Measurements from ENCODE around the gene POGLUT3. TPM values are rescaled to one million over a fixed set of nuclear protein-coding genes. Genes with fewer than 3 reads are reported as not detected.
A peak's percentile ranks its signal among the peaks of the same experiment; 100 is the strongest.

Gene POGLUT3
- 8.5 and 37.2 TPM in 2 replicates for total RNA-seq

GRCh38 chr11:108498046-108498815 is at the start of gene POGLUT3:
TSS of gene POGLUT3 (minus strand) at chr11:108498384. CDS start at chr11:108498366, 18 bp downstream.
- peak; percentile 62 for DNase-seq

GRCh38 chr11:108545909-108546501 is 47.8 kb upstream of the POGLUT3 start:
- DNase-seq, result no peak

GRCh38 chr11:108543316-108543964 is 45.3 kb upstream of the POGLUT3 start:
- no peak for DNase-seq

DNA sequence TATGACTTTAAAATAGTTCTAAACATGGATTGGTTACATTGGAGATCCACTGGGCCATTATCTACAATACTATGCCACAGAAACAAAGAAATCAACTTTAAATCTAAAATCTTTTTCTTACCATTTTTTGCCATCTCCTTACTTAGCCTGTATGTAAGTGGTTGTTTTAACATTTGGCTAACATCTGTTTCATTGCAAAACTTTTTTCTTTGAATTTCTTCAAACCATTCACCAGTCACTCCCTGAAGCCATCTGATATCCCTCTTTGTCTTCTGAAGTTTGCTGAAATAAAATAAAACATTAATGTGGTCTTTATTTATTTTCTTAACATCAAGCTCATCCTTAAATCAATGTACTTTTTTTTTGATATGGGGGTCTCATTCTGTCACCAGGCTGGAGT is 43.3 kb upstream of the POGLUT3 start:
- DNase-seq, result no peak

DNA sequence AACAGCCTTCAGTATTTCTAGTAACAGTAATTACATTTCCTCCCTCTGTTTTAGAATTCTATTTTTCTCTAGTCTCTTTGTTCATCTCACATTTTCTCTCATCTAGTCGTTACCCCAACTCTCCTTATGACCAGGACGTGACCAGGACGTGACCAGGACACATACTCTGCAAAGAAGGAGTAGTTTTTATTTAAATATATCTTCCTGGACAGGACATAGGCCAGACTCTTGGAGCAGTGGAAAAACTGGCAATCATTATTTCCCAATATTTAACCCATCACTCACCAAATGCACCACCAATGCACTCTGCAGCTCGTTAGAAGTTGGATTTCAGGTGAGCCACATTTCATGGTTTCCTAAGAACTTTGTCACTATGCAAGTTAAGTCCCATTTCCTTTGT is 40.3 kb upstream of the POGLUT3 start:
- no peak for DNase-seq

DNA sequence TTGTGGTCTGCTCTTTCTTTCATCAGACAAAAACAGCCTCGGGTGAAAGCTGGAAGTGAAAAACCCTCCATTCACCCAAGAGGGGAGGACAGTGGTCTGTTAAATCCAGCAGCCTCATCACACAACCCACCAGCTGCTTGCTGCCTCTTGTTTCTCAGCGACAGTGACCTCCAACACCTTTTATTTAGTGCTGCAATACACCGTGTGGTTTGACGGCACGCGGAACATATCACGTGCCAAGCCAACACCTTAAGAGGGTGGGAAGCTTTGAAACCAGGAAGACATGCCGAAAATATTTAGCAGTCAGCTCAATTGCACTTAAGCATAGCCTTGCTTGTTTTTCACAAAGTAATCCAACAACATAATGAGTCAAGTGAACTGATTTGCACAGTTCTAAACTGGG is 39.8 kb upstream of the POGLUT3 start:
- DNase-seq, result no peak

DNA sequence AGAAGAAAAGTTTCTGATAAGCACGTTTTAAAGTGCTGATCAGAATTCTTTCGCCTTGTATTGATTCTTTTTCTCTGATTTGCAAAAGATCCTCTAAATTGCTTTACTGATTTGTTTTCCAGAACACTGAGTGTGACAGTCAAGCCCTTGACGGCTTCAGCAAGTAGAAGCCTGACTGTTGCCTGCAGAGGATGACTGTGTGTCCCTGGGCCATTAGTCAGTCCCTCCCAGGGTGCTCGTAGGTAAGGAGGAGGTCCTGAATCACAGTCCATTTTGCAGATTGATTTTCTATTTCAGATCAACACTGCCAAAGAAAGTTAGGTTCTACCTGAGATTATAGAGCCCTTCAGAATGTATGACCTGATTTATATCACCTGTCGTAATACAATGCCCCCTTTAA is 38.6 kb upstream of the POGLUT3 start:
- DNase-seq, result no peak

- DNase-seq, result no peak
These were observed 37.3 kb upstream of the POGLUT3 start for GRCh38 chr11:108535384-108535955.

DNA sequence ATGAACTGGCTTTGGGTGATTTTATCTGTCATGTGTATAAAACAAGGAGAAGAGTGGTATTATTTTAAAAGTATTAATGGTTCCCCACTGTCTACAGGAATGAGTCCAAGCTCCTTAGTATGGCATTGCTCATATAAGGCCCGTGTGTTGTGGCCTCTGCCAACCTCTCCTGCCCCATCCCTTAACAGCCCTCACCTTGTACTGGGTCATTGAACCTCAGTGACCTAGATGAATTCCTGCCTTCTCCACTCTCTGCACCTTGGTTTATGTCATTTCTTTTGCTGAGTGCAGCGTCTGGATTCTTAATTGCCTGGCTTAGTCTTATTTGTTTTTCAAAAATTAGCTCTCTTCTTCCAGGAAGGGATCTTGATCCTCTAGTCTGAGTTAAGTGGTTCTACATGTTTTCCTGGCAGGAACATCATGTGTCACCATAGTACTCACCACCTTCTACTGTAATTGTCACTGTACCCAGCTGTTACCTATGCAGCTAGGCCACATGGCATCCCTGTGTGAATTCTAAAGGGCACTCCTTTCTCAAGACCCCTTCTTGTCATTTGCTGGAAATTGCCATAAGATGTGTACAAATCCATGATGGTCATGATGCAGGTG is 36.2 kb upstream of the POGLUT3 start:
- DNase-seq, result no peak

DNA sequence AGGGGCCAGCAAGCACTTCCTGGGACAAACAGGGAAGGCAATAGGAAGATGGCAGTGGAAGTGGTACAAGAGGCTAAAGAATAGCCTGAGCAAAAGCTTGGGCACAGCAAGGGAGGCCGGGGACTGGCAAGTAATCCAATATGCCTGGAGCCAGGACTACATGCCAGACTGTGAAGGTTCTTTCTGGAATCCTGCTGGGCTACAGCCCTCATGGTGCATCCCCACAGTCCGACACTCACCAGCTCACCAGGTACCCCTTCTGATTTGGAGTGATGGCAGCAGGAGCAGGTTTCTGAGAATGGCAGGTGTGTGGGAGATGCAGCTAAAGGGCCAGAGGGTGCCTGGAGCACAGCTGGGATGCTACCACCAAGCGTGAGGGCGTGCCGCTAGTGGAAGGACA is 32.2 kb upstream of the POGLUT3 start:
- no peak for DNase-seq

DNA sequence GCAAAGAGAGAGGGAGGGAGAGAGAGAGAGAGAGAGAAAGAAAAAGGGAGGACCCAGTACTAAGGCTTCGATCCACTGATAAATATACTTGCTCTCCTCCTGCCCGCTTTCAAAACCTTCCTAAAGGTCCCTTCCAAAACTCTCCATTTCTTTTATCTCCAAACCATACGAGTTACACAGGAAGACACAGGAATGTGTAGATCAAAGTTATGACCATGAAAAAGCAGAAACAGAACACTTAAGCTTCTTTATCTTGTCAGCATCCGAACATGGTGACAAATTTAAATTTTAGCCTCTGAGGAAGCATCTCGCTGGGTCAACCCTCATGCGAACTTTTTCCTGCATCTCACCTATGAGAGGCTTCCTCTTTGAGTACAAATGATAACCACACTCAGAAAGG is 29.2 kb upstream of the POGLUT3 start:
- DNase-seq, result no peak

GRCh38 chr11:108525161-108525560 is 27.0 kb upstream of the POGLUT3 start:
- DNase-seq, result no peak

- DNase-seq, result no peak
These were observed 26.2 kb upstream of the POGLUT3 start for GRCh38 chr11:108524422-108524821.

DNA sequence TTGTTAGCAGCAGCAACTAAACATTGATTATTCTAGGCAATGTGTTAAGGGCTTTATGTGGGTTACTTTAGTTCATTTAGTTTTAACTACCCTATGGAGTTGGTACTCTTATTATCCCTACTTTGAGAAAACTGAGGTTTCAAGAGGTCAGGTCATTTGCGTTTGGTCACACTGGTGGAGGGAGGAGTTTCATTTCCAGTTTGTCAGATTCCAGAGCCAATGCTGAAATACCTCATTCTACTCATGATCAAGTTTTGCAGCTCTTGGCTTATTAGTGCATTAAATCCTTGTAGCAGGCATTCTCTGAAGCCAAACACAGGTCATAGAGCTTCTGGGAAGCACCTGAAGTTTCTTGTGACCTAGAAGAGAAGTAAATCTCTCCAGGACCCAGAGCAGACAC is 24.1 kb upstream of the POGLUT3 start:
- no peak for DNase-seq

- DNase-seq, result no peak
These were observed 20.4 kb upstream of the POGLUT3 start for GRCh38 chr11:108518581-108518980.

DNA sequence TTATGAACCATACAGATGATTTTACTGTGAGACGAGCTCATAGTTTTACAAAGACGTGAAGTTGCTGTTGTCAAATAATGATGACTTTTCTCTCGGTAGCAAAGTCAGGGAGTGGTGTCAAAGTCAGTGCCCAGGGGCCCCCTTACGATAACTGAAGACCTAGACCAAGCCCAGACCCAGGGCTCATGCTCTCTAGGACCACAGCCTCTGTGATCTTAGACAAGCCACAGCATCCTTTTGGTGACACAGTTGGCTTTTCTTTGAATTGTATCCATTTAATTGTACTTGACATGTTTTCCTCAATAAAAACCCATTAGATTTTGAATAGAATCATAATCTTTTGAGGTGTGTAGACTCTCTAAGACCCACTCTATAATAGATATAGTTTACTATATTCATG is 17.9 kb upstream of the POGLUT3 start:
- DNase-seq, result no peak

DNA sequence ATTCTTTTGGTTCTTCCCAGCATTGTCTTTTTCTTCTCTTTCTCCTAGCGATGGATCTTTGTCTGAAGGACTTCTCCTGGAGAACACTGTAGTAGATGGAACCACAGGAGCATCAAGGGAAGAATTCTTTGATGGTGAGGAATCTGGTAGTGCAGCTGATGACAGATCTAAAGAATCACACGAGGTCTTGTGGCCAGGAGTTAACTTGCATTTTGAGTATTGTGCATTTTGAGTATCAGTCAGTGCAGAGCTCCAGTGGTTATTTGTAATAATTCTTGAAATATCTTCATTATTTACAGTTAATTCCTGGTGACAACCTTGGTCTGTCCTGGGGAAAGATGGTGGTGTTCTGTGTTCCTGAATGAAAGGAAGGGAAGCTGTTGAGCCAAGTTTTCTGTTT is 14.5 kb upstream of the POGLUT3 start:
- DNase-seq, result no peak

DNA sequence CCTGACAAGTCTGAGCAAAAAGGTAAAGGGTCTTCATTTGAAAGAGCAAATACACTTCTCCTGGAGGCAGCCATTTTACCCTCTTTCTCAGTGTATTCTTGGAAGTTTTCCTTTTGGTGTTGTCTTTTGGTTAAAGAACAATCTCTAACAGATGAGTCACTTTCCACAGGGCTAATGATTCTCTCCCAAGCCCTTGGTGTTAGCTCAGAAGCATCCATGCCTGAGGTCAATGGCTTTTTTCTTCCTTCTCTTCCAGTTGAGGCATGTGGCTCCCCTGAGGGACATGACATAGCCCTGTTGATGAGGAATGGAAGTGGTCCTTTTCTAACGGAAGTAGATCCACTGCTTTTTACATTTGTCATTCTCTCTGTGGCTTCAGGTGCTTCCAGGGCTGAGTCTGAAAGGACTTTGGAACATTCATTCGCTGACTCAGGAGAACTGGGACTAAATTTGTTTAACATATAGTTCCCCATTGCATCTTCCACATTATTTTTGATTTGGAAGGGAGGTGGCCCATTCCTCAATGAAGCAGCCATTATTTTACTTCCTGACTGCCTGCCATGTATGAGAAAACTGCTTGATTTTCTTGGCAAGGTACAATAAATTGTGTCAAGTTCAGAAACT is 13.8 kb upstream of the POGLUT3 start:
- DNase-seq, result no peak

DNA sequence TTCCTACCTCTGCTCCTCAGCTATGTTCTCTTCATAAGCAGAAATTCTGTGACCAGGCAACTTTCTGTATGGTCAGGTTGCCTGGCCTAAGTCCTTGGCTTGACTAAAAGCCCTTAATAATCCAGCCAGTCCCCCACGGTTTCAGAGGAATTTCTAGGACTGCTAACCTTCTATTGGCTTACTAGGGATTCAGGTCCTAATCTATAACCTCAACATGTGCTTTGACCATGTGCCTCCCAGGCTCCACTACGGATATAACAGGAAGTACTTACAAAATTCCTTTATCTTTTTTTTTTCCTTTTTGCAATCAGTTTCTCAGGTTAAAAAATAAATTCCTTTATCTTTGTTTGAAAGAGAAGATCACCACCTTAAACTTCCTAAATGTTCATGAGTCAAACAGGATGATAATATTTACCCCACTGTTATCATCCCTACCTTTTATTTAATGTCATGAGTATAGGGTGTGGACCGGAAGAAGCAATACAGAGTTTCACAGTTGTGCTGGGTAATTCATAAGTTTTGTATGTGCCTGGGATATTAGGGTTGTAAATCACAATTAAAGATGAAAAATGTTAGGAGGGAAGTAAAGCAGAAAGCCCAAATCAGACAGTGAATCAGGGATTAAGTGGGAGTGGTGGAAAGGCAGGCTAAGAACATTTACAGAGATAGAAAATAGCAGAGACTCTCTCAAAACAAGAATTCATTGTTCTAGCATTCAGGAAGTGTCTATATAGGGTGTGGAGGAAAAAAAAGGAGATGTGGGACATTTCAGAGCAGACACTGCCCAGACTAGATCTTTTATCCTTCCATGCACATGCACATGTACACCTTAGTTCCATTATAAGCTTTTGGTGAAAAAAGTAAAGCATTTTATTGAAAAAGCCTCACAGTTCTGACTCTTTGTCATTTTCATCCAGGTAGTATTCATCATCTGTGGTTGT is 10.7 kb upstream of the POGLUT3 start:
- no peak for DNase-seq

DNA sequence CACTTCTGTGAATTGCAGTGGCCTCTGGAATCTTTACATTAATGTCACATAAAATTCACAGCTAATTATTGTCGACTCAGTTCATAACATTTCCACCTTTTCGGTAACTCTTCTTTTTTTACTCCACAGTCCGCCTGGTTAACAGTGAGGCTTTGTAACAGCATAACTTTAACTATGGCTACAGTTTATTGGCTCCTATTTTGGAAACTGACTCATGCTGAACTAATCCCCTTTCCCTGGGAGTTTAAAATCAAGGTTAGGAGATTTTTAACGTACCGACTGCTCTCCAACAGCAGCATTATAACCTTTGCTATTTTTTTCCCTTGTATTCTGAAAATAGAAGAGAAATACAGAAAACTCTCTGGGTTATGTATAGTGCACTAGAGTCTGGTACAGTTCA is 3.2 kb upstream of the POGLUT3 start:
- no peak for DNase-seq

- DNase-seq, result no peak
These were observed 2.5 kb upstream of the POGLUT3 start for GRCh38 chr11:108500721-108501120.

- no peak for DNase-seq
These were observed 2.0 kb upstream of the POGLUT3 start for GRCh38 chr11:108500169-108500568.

All from dermis blood vessel endothelial cell (primary cell).